GM12873 (cell line): ENCODE measurements around the gene ATOH8.

ENCODE experiments used
- TF ChIP-seq, protein P1 (sequence below): IDR thresholded peaks from 2 replicates; pipeline ENCODE4 v1.5.1; 2012; ENCODE audit warnings: low read depth, mild to moderate bottlenecking, moderate library complexity, low read length, control low read depth; ENCODE audit not compliant: insufficient read depth; ENCODE audit errors: missing control alignments

Gene ATOH8

DNA sequence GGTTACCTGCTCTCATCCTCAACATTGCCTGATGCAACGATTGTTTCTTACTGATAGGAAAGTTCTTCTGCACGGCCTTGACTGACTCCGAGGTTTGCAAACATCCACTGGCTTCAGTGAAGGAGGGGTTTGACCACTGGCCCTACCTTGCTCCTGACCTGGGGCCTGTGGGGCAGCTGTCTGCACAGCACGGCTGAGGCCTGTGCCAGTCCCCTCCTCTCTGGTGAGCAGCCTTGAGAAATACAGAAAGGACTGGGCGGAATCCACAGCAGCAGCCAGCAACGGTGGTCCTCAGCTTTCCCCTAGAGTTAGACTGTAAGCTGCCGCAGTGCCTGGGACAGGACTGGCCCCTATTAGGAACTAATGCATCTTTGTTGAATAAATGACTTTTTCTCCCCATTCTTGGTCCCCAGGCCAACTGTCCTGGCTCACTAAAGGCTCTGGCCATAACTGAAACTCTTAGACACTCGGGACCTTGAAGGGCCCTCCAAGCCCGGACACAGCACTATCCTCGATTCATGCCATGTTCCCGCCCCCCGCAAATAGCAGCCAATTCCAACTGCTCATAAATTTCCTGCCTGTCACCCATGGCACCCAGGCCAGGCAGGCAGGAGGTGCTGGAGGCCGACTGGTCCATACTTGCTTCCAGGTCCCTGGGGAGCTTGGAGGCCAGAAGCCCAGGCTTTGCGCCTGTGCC is 26.7 kb downstream of the ATOH8 start:
- TF ChIP-seq, protein P1, sequence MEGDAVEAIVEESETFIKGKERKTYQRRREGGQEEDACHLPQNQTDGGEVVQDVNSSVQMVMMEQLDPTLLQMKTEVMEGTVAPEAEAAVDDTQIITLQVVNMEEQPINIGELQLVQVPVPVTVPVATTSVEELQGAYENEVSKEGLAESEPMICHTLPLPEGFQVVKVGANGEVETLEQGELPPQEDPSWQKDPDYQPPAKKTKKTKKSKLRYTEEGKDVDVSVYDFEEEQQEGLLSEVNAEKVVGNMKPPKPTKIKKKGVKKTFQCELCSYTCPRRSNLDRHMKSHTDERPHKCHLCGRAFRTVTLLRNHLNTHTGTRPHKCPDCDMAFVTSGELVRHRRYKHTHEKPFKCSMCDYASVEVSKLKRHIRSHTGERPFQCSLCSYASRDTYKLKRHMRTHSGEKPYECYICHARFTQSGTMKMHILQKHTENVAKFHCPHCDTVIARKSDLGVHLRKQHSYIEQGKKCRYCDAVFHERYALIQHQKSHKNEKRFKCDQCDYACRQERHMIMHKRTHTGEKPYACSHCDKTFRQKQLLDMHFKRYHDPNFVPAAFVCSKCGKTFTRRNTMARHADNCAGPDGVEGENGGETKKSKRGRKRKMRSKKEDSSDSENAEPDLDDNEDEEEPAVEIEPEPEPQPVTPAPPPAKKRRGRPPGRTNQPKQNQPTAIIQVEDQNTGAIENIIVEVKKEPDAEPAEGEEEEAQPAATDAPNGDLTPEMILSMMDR: no peak

DNA sequence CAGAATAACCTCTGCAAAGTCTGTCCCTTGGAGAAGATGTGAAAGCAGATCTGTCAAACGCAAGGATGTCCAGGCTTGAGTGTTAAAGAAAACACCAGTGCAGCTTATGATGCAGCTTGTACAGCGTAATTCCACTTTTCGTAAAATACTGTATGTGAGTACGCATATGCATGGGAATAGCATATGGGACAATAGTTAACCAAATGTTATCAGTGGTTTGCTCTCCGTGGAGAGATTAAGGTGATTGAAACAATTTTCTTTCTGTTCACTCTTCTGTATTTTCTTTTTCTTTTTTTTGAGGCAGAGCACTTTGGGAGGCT is 27.2 kb downstream of the ATOH8 start:
- TF ChIP-seq, protein P1: no peak

GRCh38 chr2:85783796-85784195 is 30.0 kb downstream of the ATOH8 start:
- TF ChIP-seq, protein P1: no peak

GRCh38 chr2:85784474-85784986 is 30.7 kb downstream of the ATOH8 start:
- TF ChIP-seq, protein P1: no peak

GRCh38 chr2:85785027-85785822 is 31.4 kb downstream of the ATOH8 start:
- TF ChIP-seq, protein P1: no peak

DNA sequence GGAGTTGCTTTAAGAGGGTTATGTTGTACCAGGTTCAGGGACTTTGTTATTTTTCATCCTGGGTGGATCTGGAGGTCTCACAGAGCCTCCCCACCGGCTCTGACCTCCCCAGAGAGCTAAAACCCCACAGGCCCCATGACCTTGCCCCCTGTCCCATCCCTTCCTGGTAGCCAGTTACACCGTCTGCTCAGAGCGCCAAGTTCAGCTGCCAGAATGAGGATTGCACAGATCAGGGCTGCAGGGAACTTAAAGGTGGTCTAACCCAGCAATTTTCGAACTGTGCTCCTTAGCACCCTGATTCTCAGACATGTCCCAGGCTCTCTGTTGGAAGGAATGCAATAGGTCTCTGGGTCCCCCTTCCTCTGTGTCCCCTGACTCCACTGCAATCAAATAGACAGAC is 32.1 kb downstream of the ATOH8 start:
- TF ChIP-seq, protein P1: no peak

DNA sequence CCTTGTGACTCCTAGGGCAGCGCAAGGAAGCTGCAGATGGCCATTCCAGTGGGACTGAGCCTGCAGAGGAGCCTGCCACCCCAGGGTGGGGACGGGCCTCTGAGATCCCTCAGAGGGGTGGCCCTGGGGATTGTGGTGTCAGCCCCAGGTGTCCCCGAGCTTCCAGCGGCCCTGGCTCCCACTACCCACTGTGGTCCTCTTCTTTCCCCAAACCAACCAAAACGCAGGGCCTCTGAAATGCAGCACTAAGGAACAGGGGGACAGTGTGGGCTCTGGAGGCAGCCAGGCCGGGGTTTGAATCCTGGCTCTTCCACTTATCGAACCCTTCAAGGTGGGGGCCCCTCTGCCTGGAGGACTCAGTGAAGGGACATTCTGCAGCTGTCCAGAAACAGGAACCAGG is 32.7 kb downstream of the ATOH8 start:
- TF ChIP-seq, protein P1: no peak
